Common myeloid progenitor, CD34-positive (primary cell): ENCODE measurements around the gene KCNMA1.

ENCODE experiments used
- CTCF ChIA-PET: fragments of 350-600 bp; sonication (Branson Sonifier 250); formaldehyde crosslinking; loops from one replicate; lab custom pipeline; 2021; ENCODE audit warnings: antibody characterized with exemption; lab: Charles Lee
- POLR2A ChIA-PET: fragments of 350-600 bp; sonication (Branson Sonifier 250); formaldehyde crosslinking; loops from one replicate; lab custom pipeline; 2021; ENCODE audit warnings: antibody characterized with exemption; lab: Charles Lee
- DNase-seq, 3 donors: peaks; one replicate each; pipeline versions ENCODE4 v3.0.0 to v3.0.0-alpha.2; 2013
- H3K27ac ChIP-seq, 2 experiments: 1 replicate in 1 of 2; 2 replicates in 1 of 2; pipeline ENCODE4 v1.7.0; 2013; ENCODE audit warnings: inconsistent platforms in 2 of 2, low read length in 2 of 2, mild to moderate bottlenecking in 2 of 2, low read depth in 1 of 2, moderate library complexity in 1 of 2; ENCODE audit not compliant: severe bottlenecking in 2 of 2, insufficient read depth in 1 of 2, poor library complexity in 1 of 2
- H3K27me3 ChIP-seq, 5 experiments: replicated peaks in 2 of 5; 1 replicate in 3 of 5; 2 replicates in 2 of 5; pipeline versions ENCODE4 v1.6.1 to v1.7.0; 2013; ENCODE audit warnings: low read length in 4 of 5, mild to moderate bottlenecking in 2 of 5, moderate library complexity in 2 of 5, inconsistent platforms in 1 of 5; ENCODE audit not compliant: insufficient read depth in 5 of 5, control insufficient read depth in 4 of 5
- H3K36me3 ChIP-seq, 4 experiments: 1 replicate in 2 of 4; 2 replicates in 2 of 4; pipeline versions ENCODE4 v1.6.1 to v1.7.0; 2013; ENCODE audit warnings: low read length in 3 of 4, control low read depth in 1 of 4, mild to moderate bottlenecking in 1 of 4; ENCODE audit not compliant: control insufficient read depth in 4 of 4, insufficient read depth in 4 of 4
- H3K4me1 ChIP-seq, 4 experiments: 1 replicate in 3 of 4; 2 replicates in 1 of 4; pipeline versions ENCODE4 v1.6.1 to v1.7.1; 2013; ENCODE audit warnings: low read length in 3 of 4, mild to moderate bottlenecking in 3 of 4, control low read depth in 1 of 4, inconsistent platforms in 1 of 4, moderate library complexity in 1 of 4; ENCODE audit not compliant: control insufficient read depth in 4 of 4, insufficient read depth in 4 of 4; ENCODE audit errors: control extremely low read depth in 1 of 4
- H3K4me3 ChIP-seq, 7 experiments: 1 replicate in 4 of 7; 2 replicates in 3 of 7; pipeline versions ENCODE4 v1.5.1 to v1.7.0; 2013; ENCODE audit warnings: mild to moderate bottlenecking in 7 of 7, low read length in 6 of 7, moderate library complexity in 6 of 7, inconsistent platforms in 2 of 7, low read depth in 2 of 7, control low read depth in 1 of 7; ENCODE audit not compliant: insufficient read depth in 4 of 7, control insufficient read depth in 1 of 7; ENCODE audit errors: extremely low read depth in 1 of 7
- H3K9me3 ChIP-seq, 5 experiments: 1 replicate in 4 of 5; 2 replicates in 1 of 5; pipeline versions ENCODE4 v1.6.1 to v1.7.1; 2013; ENCODE audit warnings: low read length in 4 of 5, mild to moderate bottlenecking in 2 of 5, inconsistent platforms in 1 of 5, low read depth in 1 of 5, moderate library complexity in 1 of 5; ENCODE audit not compliant: control insufficient read depth in 4 of 5, insufficient read depth in 2 of 5; ENCODE audit errors: control extremely low read depth in 1 of 5
- WGBS: methylation state at CpG from one replicate; pipeline ENCODE4 v1.1.5; 2013; ENCODE audit not compliant: insufficient coverage; 5-methylcytosine and 5-hydroxymethylcytosine counted together

The KCNMA1 gene

DNA sequence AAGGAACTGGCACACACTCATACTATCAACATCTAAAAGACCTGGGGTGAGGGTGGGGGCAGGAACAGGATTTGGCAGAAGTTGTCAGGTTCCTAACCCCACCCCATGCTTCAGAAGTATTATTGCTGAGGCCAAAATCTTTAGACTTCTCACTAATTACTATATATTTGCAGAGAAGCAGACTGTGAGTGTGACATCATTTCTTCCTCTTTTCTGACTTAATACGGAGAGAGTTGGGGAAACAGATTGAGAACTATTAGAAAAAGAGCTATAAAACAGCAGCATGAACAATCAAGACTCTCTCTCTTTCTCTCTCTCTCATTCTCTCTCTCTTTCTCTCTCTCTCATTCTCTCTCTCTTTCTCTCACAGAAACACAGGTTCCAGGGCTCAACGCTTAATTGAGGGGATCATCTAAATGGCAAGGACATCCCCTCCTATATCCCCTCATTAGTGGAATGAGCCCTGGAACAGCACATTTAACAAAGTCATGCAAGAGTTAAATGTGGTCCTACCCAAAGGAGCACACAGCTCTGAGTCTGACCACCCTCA, 94.8 kb downstream of the KCNMA1 start:
- no CpG with 5 or more reads among the region's 2 CpGs for WGBS
- peaks cover 0 to 21% (median 3%) of the 10 kb centered on the region in 5 experiments for H3K9me3 ChIP-seq
- POLR2A ChIA-PET: no interaction called here
- no peak overlapping the region for H3K27ac ChIP-seq
- H3K4me3 ChIP-seq: no peak overlapping the region
- CTCF ChIA-PET: no interaction called here
- no peak for DNase-seq
- peaks cover 0 to 4% (median 0%) of the 10 kb centered on the region in 4 experiments for H3K4me1 ChIP-seq
- H3K27me3 ChIP-seq: peaks cover 0 to 4% (median 0%) of the 10 kb centered on the region in 5 experiments
- H3K36me3 ChIP-seq: no peaks in the 10 kb centered on the region

DNA sequence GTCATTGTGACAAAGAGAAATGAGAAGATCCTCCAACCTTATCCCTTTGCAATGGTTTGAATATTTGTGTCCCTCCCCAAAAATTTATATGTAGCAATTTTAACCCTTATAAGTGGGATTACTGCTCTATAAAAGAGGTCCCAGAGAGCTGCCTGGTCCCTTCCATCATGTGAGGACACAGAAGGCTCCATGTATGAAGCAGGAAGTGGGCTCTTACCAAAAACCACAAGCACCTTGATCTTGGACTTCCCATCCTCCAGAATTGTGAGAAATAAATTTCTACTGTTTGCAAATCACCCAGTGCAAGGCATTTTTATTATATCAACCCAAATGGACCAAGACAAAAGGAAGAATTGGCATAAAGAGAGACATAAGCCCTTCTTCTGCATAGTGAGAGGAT, 95.7 kb downstream of the KCNMA1 start:
- ChIA-PET POLR2A (no interaction called here), CTCF (no interaction called here)
- H3K36me3 ChIP-seq: no peaks in the 10 kb centered on the region
- H3K27me3 ChIP-seq: peaks cover 0 to 4% (median 0%) of the 10 kb centered on the region in 5 experiments
- no peak overlapping the region for H3K27ac ChIP-seq
- peaks cover 0 to 4% (median 0%) of the 10 kb centered on the region in 4 experiments for H3K4me1 ChIP-seq
- peak in 1 of 3 donors; percentile 15 for DNase-seq
- peaks cover 0 to 21% (median 3%) of the 10 kb centered on the region in 5 experiments for H3K9me3 ChIP-seq
- no peak overlapping the region for H3K4me3 ChIP-seq

DNA sequence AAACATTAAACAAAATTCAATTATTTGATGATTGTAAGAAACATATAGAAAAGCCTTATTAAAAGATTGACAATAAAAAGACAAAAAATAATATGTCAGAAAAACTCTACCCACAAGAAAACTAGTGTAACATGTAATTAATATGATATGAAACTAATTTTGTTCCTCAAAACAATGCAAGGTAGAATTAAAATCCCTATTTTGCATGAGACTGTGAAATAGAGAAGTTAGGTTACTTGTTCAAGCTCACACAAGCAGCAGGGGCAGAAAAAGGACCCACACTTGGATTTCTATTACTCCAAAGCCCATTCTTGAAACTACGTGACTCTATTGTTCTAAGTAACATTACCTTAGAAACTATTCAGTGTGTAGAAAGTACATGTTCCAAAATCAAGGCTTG, 96.4 kb downstream of the KCNMA1 start:
- WGBS: no CpG with 5 or more reads among the region's 1 CpG
- H3K4me1 ChIP-seq: peaks cover 0 to 4% (median 0%) of the 10 kb centered on the region in 4 experiments
- POLR2A ChIA-PET: no interaction called here
- CTCF ChIA-PET: no interaction called here
- DNase-seq: no peak
- H3K27ac ChIP-seq: no peak overlapping the region
- H3K27me3 ChIP-seq: peaks cover 0 to 4% (median under 1%) of the 10 kb centered on the region in 5 experiments
- no peak overlapping the region for H3K4me3 ChIP-seq
- H3K9me3 ChIP-seq: peaks cover 0 to 21% (median 3%) of the 10 kb centered on the region in 5 experiments
- no peaks in the 10 kb centered on the region for H3K36me3 ChIP-seq

DNA sequence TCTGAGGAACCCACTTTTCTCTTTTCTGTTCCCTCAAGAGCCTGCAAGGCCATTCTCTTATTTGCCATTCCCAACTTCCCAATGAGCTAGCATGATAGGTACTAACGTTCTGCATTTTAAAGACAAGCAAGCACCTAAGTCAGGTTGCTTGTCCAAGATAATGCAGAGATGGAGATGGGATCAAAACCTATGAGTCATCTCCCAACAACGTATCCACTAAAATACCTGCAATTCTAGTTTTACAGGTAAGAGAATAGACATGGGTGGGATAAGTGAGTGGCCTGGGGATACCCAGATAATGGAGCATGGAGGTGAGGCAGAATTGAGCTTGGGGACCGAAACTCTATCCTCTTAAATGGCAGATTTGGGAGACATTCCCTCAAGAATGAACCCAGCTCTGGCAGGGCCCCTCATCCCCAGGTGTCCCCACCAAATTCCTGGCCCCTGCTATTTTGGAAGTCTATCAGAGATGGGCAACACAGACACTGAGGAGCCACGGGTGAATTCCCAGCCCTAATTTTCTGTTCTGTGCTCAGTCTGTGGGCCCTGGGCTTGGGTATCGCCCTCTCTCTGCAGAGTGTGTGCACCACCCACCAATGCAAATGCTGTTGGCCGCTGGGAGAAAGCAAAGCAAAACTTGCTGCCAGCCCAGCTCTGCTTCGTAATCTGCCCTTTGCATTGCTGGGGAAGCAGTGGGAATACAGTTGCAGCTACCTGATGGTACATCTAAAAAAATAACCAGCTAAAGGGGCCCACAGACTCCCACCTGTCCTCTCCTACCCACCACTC, 98.3 kb downstream of the KCNMA1 start:
- Histone ChIP-seq H3K36me3 (no peaks in the 10 kb centered on the region), H3K4me3 (no peak overlapping the region), H3K4me1 (peaks cover 0 to 4% (median 0%) of the 10 kb centered on the region in 4 experiments), H3K27me3 (peaks cover 0 to 5% (median 2%) of the 10 kb centered on the region in 5 experiments), H3K27ac (no peak overlapping the region), H3K9me3 (peaks cover 0 to 21% (median 3%) of the 10 kb centered on the region in 5 experiments)
- no peak for DNase-seq
- 89% methylated on average over 5 of the region's 7 CpGs for WGBS
- CTCF ChIA-PET: no interaction called here
- POLR2A ChIA-PET: no interaction called here

DNA sequence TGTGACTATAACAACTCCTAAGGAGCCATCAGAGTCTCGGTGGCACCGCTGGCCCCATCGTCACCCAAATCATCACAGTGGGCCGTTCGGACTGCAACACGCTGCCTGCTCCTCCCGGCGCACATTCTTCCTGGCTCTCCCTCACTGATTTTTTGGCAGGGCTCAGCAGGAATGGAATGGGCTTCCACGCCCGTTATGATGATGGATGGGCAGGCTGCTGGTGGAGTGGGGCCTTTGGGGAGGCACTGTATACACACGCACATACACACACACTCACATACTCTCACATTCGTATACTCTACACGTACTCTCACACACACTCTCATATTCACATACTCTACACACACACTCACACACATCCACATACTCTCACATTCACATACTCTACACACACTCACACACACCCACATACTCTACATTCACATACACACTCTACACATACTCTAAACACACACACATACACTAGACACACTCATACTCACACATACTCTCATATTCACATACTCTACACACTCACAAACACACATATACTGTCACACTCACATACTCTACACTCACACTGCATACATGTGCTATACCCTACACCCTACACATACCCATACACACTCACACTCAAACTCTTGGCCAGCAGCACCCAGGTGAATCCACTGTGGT, 99.8 kb downstream of the KCNMA1 start:
- no peak for DNase-seq
- no peak overlapping the region for H3K27ac ChIP-seq
- no peaks in the 10 kb centered on the region for H3K36me3 ChIP-seq
- POLR2A ChIA-PET: no interaction called here
- H3K4me3 ChIP-seq: no peak overlapping the region
- H3K27me3 ChIP-seq: peaks cover 0 to 6% (median 4%) of the 10 kb centered on the region in 5 experiments
- WGBS: 96% methylated on average over 5 of the region's 13 CpGs
- H3K4me1 ChIP-seq: peaks cover 0 to 4% (median 0%) of the 10 kb centered on the region in 4 experiments
- H3K9me3 ChIP-seq: peaks cover 0 to 13% (median 0%) of the 10 kb centered on the region in 5 experiments
- CTCF ChIA-PET: no interaction called here

DNA sequence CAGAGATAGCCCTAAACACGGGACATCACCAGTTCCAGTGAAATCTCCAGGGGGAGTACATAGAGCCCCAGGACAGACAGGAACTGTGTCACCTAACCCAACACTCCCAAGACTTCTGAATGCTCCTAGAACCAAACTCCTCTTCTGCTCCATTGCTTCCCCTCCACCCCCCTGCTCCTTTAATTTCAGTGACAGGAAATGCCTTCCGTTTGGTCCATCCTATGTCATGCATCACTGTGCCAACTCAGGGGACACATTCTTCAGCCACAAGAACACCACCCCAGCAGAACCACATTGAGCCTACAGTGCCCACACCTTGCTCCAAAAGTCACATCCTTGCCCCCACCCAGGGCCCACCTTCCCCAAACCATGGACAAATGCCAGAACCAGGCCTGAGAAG, 100.5 kb downstream of the KCNMA1 start:
- ChIA-PET POLR2A (no interaction called here), CTCF (no interaction called here)
- Histone ChIP-seq H3K27ac (no peak overlapping the region), H3K36me3 (no peaks in the 10 kb centered on the region), H3K27me3 (peaks cover 0 to 8% (median 5%) of the 10 kb centered on the region in 5 experiments), H3K4me1 (peaks cover 0 to 2% (median 0%) of the 10 kb centered on the region in 4 experiments), H3K4me3 (no peak overlapping the region), H3K9me3 (peaks cover 0 to 9% (median 0%) of the 10 kb centered on the region in 5 experiments)
- no peak for DNase-seq
- WGBS: 100% methylated on average over 1 of the region's 2 CpGs

DNA sequence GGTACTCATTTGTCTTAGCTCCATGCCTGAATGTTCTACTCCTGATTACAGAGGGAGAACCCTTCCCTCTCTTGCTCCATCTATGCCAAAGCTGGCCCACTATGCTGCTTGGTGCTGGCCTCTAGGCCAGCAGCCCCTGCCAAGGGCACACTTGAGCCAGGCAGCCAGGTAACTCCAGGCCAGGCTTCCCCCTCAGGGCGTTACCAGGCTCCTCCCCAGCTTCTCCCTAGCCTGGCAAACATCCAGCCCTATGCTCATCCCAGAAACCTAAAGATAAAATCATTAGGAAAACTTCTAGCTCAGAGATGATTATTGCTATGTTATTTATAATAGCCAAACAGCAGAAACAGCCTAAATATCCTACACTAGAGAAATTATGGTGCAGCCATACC, 103.7 kb downstream of the KCNMA1 start:
- Histone ChIP-seq H3K9me3 (no peaks in the 10 kb centered on the region), H3K4me1 (peaks cover 0 to 2% (median 0%) of the 10 kb centered on the region in 4 experiments), H3K27me3 (peaks cover 0 to 13% (median 6%) of the 10 kb centered on the region in 5 experiments), H3K27ac (no peak overlapping the region), H3K36me3 (no peaks in the 10 kb centered on the region), H3K4me3 (no peak overlapping the region)
- no peak for DNase-seq
- POLR2A ChIA-PET: no interaction called here
- WGBS: no CpG with 5 or more reads among the region's 1 CpG
- CTCF ChIA-PET: no interaction called here
